Parathyroid adenoma (tissue), 2 donors: Measurements from ENCODE around the gene COL6A3.
A peak's percentile ranks its signal among the peaks of the same experiment; 100 is the strongest.

Source experiments
- H2AFZ ChIP-seq: fragments of 300-600 bp; sonication (generic); one replicate; pipeline ENCODE4 v1.7.0; 2017; ENCODE audit warnings: antibody characterized with exemption, mild to moderate bottlenecking
- H3K27ac ChIP-seq: fragments of 300-600 bp; sonication (generic); one replicate; pipeline ENCODE4 v1.7.0; 2017
- H3K27me3 ChIP-seq: fragments of 300-600 bp; sonication (generic); one replicate; pipeline ENCODE4 v1.7.0; 2017; ENCODE audit warnings: low read length; ENCODE audit not compliant: control insufficient read depth, insufficient read depth
- H3K36me3 ChIP-seq: fragments of 300-600 bp; sonication (generic); one replicate; pipeline ENCODE4 v1.7.0; 2017; ENCODE audit warnings: low read length; ENCODE audit not compliant: control insufficient read depth, insufficient read depth
- H3K4me1 ChIP-seq: fragments of 300-600 bp; sonication (generic); one replicate; pipeline ENCODE4 v1.7.0; 2017; ENCODE audit warnings: control low read depth
- H3K4me2 ChIP-seq: fragments of 300-600 bp; sonication (generic); one replicate; pipeline ENCODE4 v1.7.0; 2017; ENCODE audit warnings: low read length
- H3K4me3 ChIP-seq: fragments of 300-600 bp; sonication (generic); one replicate; pipeline ENCODE4 v1.7.0; 2017; ENCODE audit warnings: low read depth, low read length
- H3K79me2 ChIP-seq: fragments of 300-600 bp; sonication (generic); one replicate; pipeline ENCODE4 v1.7.0; 2017; ENCODE audit warnings: control low read depth
- H3K9ac ChIP-seq: fragments of 300-600 bp; sonication (generic); one replicate; pipeline ENCODE4 v1.7.0; 2017; ENCODE audit warnings: mild to moderate bottlenecking
- H3K9me3 ChIP-seq: fragments of 300-600 bp; sonication (generic); one replicate; pipeline ENCODE4 v1.7.0; 2017; ENCODE audit warnings: low read length; ENCODE audit not compliant: control insufficient read depth
- TF ChIP-seq, protein P1 (sequence below): fragments of 300-600 bp; sonication (generic); IDR thresholded peaks from one replicate; pipeline ENCODE4 v1.7.0; 2017; ENCODE audit warnings: antibody characterized with exemption, mild to moderate bottlenecking
- donor health status: primary hyperparathyroidism.

The COL6A3 gene

DNA sequence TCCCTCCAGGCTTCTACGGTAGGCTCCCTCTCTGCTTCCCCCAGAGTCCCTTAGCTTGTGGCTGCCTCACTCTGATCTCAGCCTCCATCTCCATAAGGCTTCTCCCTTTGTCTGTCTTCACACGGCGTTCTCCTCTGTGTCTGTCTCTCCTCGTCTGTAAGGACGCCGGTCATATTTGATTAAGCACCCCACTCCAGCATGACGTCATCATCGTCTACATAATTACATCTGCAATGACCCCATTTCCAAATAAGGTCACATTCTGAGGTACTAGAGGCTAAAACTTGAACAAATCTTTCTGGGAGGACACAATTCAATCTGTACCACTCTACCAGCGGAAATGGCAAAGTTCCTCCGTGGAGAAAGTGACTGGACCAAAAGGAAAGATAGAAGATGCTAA is 8.3 kb upstream of the COL6A3 start:
- Histone ChIP-seq H3K79me2 (no peaks in the 10 kb centered on the region), H2AFZ (no peak overlapping the region), H3K4me1 (no peaks in the 10 kb centered on the region), H3K36me3 (no peaks in the 10 kb centered on the region), H3K9ac (no peak overlapping the region), H3K4me2 (no peak overlapping the region), H3K9me3 (no peaks in the 10 kb centered on the region), H3K27ac (no peak overlapping the region), H3K27me3 (no peaks in the 10 kb centered on the region), H3K4me3 (no peak overlapping the region)
- TF ChIP-seq, protein P1, sequence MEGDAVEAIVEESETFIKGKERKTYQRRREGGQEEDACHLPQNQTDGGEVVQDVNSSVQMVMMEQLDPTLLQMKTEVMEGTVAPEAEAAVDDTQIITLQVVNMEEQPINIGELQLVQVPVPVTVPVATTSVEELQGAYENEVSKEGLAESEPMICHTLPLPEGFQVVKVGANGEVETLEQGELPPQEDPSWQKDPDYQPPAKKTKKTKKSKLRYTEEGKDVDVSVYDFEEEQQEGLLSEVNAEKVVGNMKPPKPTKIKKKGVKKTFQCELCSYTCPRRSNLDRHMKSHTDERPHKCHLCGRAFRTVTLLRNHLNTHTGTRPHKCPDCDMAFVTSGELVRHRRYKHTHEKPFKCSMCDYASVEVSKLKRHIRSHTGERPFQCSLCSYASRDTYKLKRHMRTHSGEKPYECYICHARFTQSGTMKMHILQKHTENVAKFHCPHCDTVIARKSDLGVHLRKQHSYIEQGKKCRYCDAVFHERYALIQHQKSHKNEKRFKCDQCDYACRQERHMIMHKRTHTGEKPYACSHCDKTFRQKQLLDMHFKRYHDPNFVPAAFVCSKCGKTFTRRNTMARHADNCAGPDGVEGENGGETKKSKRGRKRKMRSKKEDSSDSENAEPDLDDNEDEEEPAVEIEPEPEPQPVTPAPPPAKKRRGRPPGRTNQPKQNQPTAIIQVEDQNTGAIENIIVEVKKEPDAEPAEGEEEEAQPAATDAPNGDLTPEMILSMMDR: no peak

DNA sequence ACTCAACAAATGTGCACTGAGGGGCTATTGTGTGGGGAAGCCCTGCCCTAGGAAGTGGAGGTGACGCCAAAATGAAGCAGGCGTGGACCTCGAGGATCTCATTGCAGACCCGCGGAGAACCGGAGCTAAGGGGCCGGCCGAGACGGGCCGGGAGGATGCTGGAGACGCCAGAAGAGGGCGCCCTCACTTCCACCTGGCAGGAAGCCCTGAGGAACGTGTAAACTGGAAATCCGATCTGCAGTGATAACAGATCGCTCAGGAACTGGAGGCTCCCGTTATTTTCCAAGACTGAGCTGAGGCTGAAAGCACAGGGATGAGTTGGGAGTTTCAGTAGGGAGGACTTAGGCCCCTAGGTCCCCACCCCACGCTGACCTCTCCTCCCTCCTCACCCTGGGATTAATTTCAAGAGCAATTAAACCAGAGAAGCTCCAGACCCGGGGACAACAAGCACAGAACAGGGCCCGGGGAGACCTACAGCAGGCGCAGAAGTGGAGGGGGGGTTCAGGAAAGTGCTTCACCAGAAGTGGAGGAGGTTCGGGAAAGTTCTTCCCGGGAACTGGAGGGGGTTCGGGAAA is 7.7 kb upstream of the COL6A3 start:
- Histone ChIP-seq H3K36me3 (no peaks in the 10 kb centered on the region), H3K27ac (no peak overlapping the region), H2AFZ (peak overlapping the region; percentile 25), H3K9ac (no peak overlapping the region), H3K9me3 (no peaks in the 10 kb centered on the region), H3K79me2 (no peaks in the 10 kb centered on the region), H3K27me3 (no peaks in the 10 kb centered on the region), H3K4me1 (no peaks in the 10 kb centered on the region), H3K4me2 (no peak overlapping the region), H3K4me3 (no peak overlapping the region)
- TF ChIP-seq, protein P1: peak; percentile 77

DNA sequence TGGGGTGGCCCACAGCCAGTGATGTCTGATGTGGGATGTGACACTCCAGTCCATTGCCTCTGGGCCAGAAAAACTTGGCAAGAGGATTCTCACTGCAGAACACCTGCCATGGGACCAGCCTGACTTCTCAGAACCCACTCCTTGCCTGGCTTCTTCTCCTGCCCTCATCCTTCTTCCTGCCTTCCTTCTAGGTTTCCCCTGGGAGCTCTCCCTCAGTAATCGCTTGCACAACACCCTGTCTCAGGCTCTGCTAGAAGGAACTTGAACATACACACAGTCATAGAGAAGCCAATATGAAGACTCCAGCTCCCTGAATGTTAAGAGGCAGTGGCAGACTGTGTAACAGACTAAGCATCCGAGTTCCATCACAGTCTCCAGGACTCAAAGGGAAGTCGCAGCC is 4.3 kb upstream of the COL6A3 start:
- Histone ChIP-seq H3K9me3 (no peaks in the 10 kb centered on the region), H3K27ac (no peak overlapping the region), H3K4me2 (no peak overlapping the region), H3K36me3 (no peaks in the 10 kb centered on the region), H3K4me3 (no peak overlapping the region), H3K79me2 (no peaks in the 10 kb centered on the region), H2AFZ (no peak overlapping the region), H3K27me3 (no peaks in the 10 kb centered on the region), H3K4me1 (no peaks in the 10 kb centered on the region), H3K9ac (no peak overlapping the region)
- TF ChIP-seq, protein P1: no peak

DNA sequence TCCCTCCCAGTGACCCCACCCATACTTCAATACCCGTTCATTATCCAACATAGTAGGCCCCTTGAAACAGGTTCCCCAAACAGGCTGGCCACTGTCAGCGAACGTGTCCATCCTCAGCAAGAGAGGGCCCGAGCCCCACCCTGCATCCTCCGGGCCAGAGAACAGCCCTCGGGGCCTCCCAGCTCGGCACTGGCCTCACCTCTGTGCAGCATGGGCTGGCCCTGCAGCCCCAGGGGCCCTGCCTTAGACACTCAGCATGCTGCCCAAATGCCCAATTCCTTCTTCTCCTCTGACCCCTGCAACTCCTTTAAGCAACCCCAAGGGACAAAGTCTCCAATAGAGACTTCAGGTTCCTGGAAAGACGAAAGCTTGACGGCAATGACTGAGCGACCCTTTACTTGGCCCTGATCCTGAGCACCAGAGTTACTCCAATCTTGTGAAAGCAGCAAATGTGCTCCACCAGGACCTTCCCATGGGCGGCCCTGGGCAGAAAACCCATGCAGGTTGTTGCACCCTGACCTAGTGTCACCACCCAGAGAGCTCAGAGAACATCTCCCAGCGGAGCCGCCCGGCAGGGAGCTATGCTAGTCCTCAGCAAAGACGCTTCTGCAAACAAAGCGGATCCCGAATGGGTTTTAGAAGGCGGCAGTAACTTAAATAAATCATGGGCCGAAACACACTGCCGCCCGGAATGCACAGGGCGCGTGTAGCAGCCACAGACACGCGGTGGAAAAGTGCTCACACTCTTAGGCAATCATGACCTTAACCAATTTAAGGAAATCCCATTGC is 782 bp downstream of the COL6A3 start:
- H3K9me3 ChIP-seq: no peaks in the 10 kb centered on the region
- no peak overlapping the region for H3K4me2 ChIP-seq
- no peak overlapping the region for H2AFZ ChIP-seq
- H3K27ac ChIP-seq: no peak overlapping the region
- H3K79me2 ChIP-seq: no peaks in the 10 kb centered on the region
- no peaks in the 10 kb centered on the region for H3K4me1 ChIP-seq
- no peaks in the 10 kb centered on the region for H3K36me3 ChIP-seq
- no peak overlapping the region for H3K4me3 ChIP-seq
- H3K9ac ChIP-seq: no peak overlapping the region
- TF ChIP-seq, protein P1: no peak
- no peaks in the 10 kb centered on the region for H3K27me3 ChIP-seq

DNA sequence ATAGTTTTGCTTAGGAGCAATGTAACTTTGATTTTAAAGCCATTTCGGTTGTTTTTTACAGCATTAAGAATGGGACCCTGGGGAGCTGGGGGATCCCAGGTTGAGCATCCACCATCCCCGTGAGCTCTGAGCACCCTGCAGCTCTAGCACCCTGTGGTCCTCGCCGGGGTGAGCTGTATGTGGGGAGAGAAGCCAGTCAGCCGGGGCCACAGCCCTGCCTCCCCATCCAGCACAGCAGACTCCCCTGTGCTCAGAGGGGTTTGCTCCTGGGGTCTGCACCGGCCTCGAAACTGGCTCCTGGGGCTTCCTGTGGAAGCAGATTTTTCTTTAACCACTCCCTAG is 1.3 kb downstream of the COL6A3 start:
- Histone ChIP-seq H2AFZ (no peak overlapping the region), H3K4me1 (no peaks in the 10 kb centered on the region), H3K4me3 (no peak overlapping the region), H3K27me3 (no peaks in the 10 kb centered on the region), H3K27ac (no peak overlapping the region), H3K4me2 (no peak overlapping the region), H3K79me2 (no peaks in the 10 kb centered on the region), H3K9me3 (no peaks in the 10 kb centered on the region), H3K9ac (no peak overlapping the region), H3K36me3 (no peaks in the 10 kb centered on the region)
- TF ChIP-seq, protein P1: no peak
